ENCODE measurements around the gene MLF2. TPM values are rescaled to one million over a fixed set of nuclear protein-coding genes. Genes with fewer than 3 reads are reported as not detected.
A peak's percentile ranks its signal among the peaks of the same experiment; 100 is the strongest.
"Not testable (repeated sequence)": the region's sequence is repeated elsewhere in the genome, so short reads cannot be mapped to it uniquely, and the experiment has no call there.

Gene MLF2
- total RNA-seq, 3 donors from 2014 or later (not counting 1 experiment from before 2014, with no cell fraction given): 114 to 117 (median 116) TPM

DNA sequence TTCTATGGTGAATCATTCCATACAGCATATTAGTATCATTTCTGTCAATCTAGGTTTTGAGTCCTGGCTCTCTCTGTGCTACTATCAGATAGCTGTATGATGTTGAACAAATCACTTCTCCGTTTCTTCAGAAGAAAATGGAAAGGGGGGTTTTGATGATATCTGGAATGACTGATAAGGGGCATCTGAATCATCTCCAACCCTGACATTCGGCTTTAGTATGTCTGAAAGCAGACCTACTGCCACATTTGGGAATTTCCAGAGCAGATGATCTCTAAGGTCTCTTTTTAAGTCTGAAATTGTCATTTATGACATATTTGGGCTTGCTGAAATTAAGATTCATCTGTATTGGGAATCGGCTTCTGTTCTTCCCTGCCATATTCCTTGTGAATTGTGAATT lies 10.1 kb downstream of the MLF2 start:
- ATAC-seq: no peak
- no peak overlapping the region for H3K4me3 Mint-ChIP-seq
- Histone ChIP-seq H3K27me3 (ENCODE audit: control insufficient read depth, insufficient read depth, low read length) (no peaks in the 10 kb centered on the region), H3K4me1 (ENCODE audit: control insufficient read depth, insufficient read depth, low read length) (peaks cover 15% of the 10 kb centered on the region), H3K4me3 (ENCODE audit: low read length) (no peak overlapping the region), H3K9me3 (ENCODE audit: control insufficient read depth, insufficient read depth, low read length) (no peaks in the 10 kb centered on the region), H3K27ac (ENCODE audit: low read length) (no peak overlapping the region), H3K36me3 (ENCODE audit: control insufficient read depth, insufficient read depth, low read length) (peaks cover 15% of the 10 kb centered on the region)
- WGBS (ENCODE audit: insufficient coverage): 83% methylated on average over 3 of the region's 3 CpGs
- H3K4me1 Mint-ChIP-seq: peaks cover 0 to 11% of the 10 kb centered on the region in 2 donors
- TF ChIP-seq, protein P1, sequence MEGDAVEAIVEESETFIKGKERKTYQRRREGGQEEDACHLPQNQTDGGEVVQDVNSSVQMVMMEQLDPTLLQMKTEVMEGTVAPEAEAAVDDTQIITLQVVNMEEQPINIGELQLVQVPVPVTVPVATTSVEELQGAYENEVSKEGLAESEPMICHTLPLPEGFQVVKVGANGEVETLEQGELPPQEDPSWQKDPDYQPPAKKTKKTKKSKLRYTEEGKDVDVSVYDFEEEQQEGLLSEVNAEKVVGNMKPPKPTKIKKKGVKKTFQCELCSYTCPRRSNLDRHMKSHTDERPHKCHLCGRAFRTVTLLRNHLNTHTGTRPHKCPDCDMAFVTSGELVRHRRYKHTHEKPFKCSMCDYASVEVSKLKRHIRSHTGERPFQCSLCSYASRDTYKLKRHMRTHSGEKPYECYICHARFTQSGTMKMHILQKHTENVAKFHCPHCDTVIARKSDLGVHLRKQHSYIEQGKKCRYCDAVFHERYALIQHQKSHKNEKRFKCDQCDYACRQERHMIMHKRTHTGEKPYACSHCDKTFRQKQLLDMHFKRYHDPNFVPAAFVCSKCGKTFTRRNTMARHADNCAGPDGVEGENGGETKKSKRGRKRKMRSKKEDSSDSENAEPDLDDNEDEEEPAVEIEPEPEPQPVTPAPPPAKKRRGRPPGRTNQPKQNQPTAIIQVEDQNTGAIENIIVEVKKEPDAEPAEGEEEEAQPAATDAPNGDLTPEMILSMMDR (IDR thresholded peaks at IDR 0.05): no peak
- H3K36me3 Mint-ChIP-seq: peaks cover 7% of the 10 kb centered on the region
- intact Hi-C loops (cut with micrococcal nuclease): no loop called here
- no peak overlapping the region for H3K27ac Mint-ChIP-seq
- DNase-seq: no peak
- H3K9me3 Mint-ChIP-seq: no peaks in the 10 kb centered on the region
- H3K27me3 Mint-ChIP-seq (ENCODE audit: low read depth in 2 of 2): no peaks in the 10 kb centered on the region

DNA sequence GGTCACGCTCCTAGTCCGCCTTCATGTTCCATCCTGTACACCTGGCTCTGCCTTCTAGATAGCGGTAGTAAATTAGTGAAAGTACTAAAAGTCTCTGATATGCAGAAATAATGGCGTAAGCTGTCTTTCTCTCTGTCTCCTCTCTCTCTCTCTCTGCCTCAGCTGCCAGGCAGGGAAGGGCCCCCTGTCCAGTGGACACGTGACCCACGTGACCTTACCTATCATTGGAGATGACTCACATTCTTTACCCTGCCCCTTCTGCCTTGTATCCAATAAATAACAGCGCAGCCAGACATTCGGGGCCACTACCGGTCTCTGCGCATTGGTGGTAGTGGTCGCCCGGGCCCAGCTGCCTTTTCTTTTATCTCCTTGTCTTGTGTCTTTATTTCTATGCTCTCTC lies 10.9 kb downstream of the MLF2 start:
- H3K4me1 ChIP-seq (ENCODE audit: control insufficient read depth, insufficient read depth, low read length): peaks cover 15% of the 10 kb centered on the region
- H3K4me1 Mint-ChIP-seq; H3K36me3 Mint-ChIP-seq; H3K4me3 ChIP-seq (ENCODE audit: low read length); H3K4me3 Mint-ChIP-seq; H3K27me3 ChIP-seq (ENCODE audit: control insufficient read depth, insufficient read depth, low read length); H3K27ac ChIP-seq (ENCODE audit: low read length); H3K36me3 ChIP-seq (ENCODE audit: control insufficient read depth, insufficient read depth, low read length); H3K27ac Mint-ChIP-seq; DNase-seq; H3K9me3 ChIP-seq (ENCODE audit: control insufficient read depth, insufficient read depth, low read length); ATAC-seq; H3K9me3 Mint-ChIP-seq; intact Hi-C loops (cut with micrococcal nuclease); H3K27me3 Mint-ChIP-seq (ENCODE audit: low read depth in 2 of 2): not testable (repeated sequence)
- WGBS (ENCODE audit: insufficient coverage): 96% methylated on average over 9 of the region's 12 CpGs

DNA sequence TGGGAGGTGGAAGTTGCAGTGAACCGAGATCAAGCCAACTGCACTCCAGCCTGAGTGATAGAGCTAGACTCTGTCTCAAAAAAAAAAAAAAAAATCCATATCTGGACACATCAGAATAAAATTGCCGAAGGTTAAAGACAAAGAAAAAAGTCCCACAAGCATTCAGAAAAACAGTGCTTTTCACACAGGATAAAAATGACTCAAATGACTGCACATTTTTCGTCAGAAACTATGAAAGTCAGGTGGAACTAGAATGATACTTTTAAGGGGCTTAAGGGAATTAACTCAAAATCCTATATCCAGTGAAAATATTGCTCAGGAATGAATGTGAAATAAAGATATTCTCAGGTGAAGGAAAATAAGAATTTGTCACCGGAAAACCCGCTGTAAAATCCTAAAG lies 16.2 kb downstream of the MLF2 start:
- intact Hi-C loops (cut with micrococcal nuclease): no loop called here
- Histone ChIP-seq H3K27me3 (ENCODE audit: control insufficient read depth, insufficient read depth, low read length) (no peaks in the 10 kb centered on the region), H3K9me3 (ENCODE audit: control insufficient read depth, insufficient read depth, low read length) (no peaks in the 10 kb centered on the region), H3K4me3 (ENCODE audit: low read length) (no peak overlapping the region), H3K4me1 (ENCODE audit: control insufficient read depth, insufficient read depth, low read length) (no peaks in the 10 kb centered on the region), H3K36me3 (ENCODE audit: control insufficient read depth, insufficient read depth, low read length) (peaks cover 10% of the 10 kb centered on the region), H3K27ac (ENCODE audit: low read length) (no peak overlapping the region)
- TF ChIP-seq, protein P1 (IDR thresholded peaks at IDR 0.05): no peak
- Mint-ChIP-seq H3K4me3 (no peak overlapping the region), H3K27me3 (ENCODE audit: low read depth in 2 of 2) (no peaks in the 10 kb centered on the region), H3K9me3 (no peaks in the 10 kb centered on the region), H3K36me3 (no peaks in the 10 kb centered on the region), H3K27ac (no peak overlapping the region), H3K4me1 (peaks cover 5 to 10% of the 10 kb centered on the region in 2 donors)
- DNase-seq (no peak), ATAC-seq (no peak)
- 94% methylated on average over 3 of the region's 5 CpGs for WGBS (ENCODE audit: insufficient coverage)

DNA sequence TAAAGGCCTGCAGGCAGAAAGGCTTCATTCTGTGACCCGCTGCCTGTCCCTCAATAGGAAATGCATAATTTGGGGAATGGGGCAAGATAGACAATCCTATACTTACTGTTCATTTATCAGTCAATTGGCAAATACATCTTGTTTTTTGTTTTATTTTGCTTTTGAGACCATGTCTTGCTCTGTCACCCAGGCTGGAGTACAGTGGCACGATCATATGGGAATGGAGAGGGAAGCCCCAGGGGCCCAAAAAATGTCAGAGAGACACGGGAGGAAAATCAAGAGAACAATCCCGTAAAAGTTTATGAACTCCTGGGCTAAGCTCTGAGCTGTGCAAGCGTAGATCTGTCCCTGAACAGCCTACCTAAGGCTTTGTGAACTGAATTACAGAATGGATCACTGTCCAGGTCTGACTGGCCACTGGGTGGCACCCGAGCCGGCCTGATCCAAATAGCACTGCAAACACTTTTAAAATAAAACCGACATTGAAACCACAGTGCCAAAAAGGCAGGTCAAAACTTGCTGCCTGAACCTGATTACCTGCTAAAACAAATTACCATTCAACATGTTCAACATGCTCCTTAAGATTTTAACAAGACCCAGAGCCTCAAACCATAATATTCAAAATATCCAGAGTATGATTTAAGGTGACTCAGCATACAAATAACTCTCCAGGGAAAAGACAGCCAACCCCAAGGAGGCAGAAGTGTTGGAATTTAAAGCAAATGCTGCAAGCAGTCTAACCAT lies 17.3 kb downstream of the MLF2 start:
- H3K27me3 Mint-ChIP-seq (ENCODE audit: low read depth in 2 of 2): no peaks in the 10 kb centered on the region
- no peaks in the 10 kb centered on the region for H3K36me3 Mint-ChIP-seq
- H3K27me3 ChIP-seq (ENCODE audit: control insufficient read depth, insufficient read depth, low read length): no peaks in the 10 kb centered on the region
- peaks cover 21% of the 10 kb centered on the region for H3K36me3 ChIP-seq (ENCODE audit: control insufficient read depth, insufficient read depth, low read length)
- DNase-seq: peak in 1 of 2 donors; percentile 60
- H3K4me3 ChIP-seq (ENCODE audit: low read length): no peak overlapping the region
- no peaks in the 10 kb centered on the region for H3K9me3 ChIP-seq (ENCODE audit: control insufficient read depth, insufficient read depth, low read length)
- no peak overlapping the region for H3K27ac ChIP-seq (ENCODE audit: low read length)
- WGBS (ENCODE audit: insufficient coverage): 57% methylated on average over 8 of the region's 8 CpGs
- H3K27ac Mint-ChIP-seq: peak overlapping the region in 1 of 2 donors; percentile 11
- no peaks in the 10 kb centered on the region for H3K9me3 Mint-ChIP-seq
- peaks cover 5 to 10% of the 10 kb centered on the region in 2 donors for H3K4me1 Mint-ChIP-seq
- intact Hi-C loops (cut with micrococcal nuclease): no loop called here
- TF ChIP-seq, protein P1 (IDR thresholded peaks at IDR 0.05): peak; percentile 27
- H3K4me3 Mint-ChIP-seq: no peak overlapping the region
- ATAC-seq: peak; percentile 70 to 78 (median 75)
- H3K4me1 ChIP-seq (ENCODE audit: control insufficient read depth, insufficient read depth, low read length): no peaks in the 10 kb centered on the region
